ENCODE data around the gene DDT. TPM values are rescaled to one million over a fixed set of nuclear protein-coding genes. Genes with fewer than 3 reads are reported as not detected.
"Not testable (repeated sequence)": the region's sequence is repeated elsewhere in the genome, so short reads cannot be mapped to it uniquely, and the experiment has no call there.

Gene DDT
- total RNA-seq, 2 experiments from 2014 or later, result 128 to 136 TPM

GRCh38 chr22:24006207-24006913 lies 32.1 kb upstream of the DDT start:
- POLR2A ChIA-PET, result no interaction called here
- no peak overlapping the region for H3K27ac Mint-ChIP-seq
- no peak for DNase-seq
- CTCF ChIA-PET, result no interaction called here
- H3K27me3 Mint-ChIP-seq (ENCODE audit: low read depth), result peaks cover 8% of the 10 kb centered on the region
- ATAC-seq, result no peak
- peaks cover 14% of the 10 kb centered on the region for H3K4me1 Mint-ChIP-seq (ENCODE audit: low read depth)
- no peak overlapping the region for H3K4me3 Mint-ChIP-seq
- no peaks in the 10 kb centered on the region for H3K36me3 Mint-ChIP-seq (ENCODE audit: low read depth)
- H3K9me3 Mint-ChIP-seq (ENCODE audit: insufficient read depth), result no peaks in the 10 kb centered on the region

GRCh38 chr22:24005201-24005600 lies 31.0 kb upstream of the DDT start, which contains the start of gene GSTT4:
TSS of gene GSTT4 (minus strand) at chr22:24005453. CDS start at chr22:24005356, 97 bp downstream.
- Mint-ChIP-seq H3K27me3 (ENCODE audit: low read depth) (peaks cover 8% of the 10 kb centered on the region), H3K4me3 (no peak within 1 kb of the TSS), H3K36me3 (ENCODE audit: low read depth) (no peaks in the 10 kb centered on the region), H3K27ac (peak within 1 kb of the TSS; percentile 24), H3K9me3 (ENCODE audit: insufficient read depth) (no peaks in the 10 kb centered on the region), H3K4me1 (ENCODE audit: low read depth) (peaks cover 6% of the 10 kb centered on the region)
- DNase-seq (no peak), ATAC-seq (no peak)
- POLR2A ChIA-PET, result no interaction called here
- CTCF ChIA-PET, result no interaction called here

GRCh38 chr22:24003887-24004286 lies 29.6 kb upstream of the DDT start:
- CTCF ChIA-PET, result interaction anchor here (0.9 kb wide), 1 partner anchor 154 kb away, joined by 3 read pairs; no protein-coding TSS in a partner anchor

DNA sequence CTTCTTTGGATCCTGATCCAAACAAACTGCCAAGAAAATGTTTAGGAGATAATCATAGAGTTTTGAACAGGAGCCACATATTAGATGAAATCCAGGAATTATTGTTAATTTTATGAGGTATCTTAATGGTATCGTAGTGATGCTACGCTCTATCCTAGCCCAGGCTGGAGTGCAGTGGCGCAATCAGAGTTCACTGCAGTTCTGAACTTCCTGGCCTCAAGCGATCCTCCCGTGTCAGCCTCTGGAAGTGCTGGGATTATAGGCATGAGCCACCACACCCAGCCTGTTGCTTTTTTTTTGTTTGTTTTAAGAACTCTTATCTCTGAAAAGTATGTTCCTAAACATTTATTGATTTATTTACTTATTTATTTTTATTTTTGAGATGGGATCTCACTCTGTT lies 28.6 kb upstream of the DDT start:
- no peaks in the 10 kb centered on the region for H3K36me3 Mint-ChIP-seq (ENCODE audit: low read depth)
- DNase-seq, result no peak
- no peak for ATAC-seq
- peaks cover 1% of the 10 kb centered on the region for H3K4me1 Mint-ChIP-seq (ENCODE audit: low read depth)
- ChIA-PET POLR2A (interaction anchor here (0.6 kb wide), 1 partner anchor 394 kb away, joined by 4 read pairs; no protein-coding TSS in a partner anchor), CTCF (interaction anchor here (0.7 kb wide), 1 partner anchor 178 kb away, joined by 3 read pairs; no protein-coding TSS in a partner anchor)
- H3K27me3 Mint-ChIP-seq (ENCODE audit: low read depth), result peaks cover 10% of the 10 kb centered on the region
- no peak overlapping the region for H3K4me3 Mint-ChIP-seq
- H3K9me3 Mint-ChIP-seq (ENCODE audit: insufficient read depth), result no peaks in the 10 kb centered on the region
- H3K27ac Mint-ChIP-seq, result no peak overlapping the region

More at GRCh38 chr22:24003887-24004286, 29.6 kb upstream of the DDT start:
- Mint-ChIP-seq H3K27ac (no peak overlapping the region), H3K27me3 (ENCODE audit: low read depth) (peaks cover 10% of the 10 kb centered on the region), H3K36me3 (ENCODE audit: low read depth) (no peaks in the 10 kb centered on the region), H3K4me1 (ENCODE audit: low read depth) (peaks cover 1% of the 10 kb centered on the region), H3K9me3 (ENCODE audit: insufficient read depth) (no peaks in the 10 kb centered on the region), H3K4me3 (no peak overlapping the region)
- POLR2A ChIA-PET, result no interaction called here
- ATAC-seq, result no peak
- no peak for DNase-seq

- Mint-ChIP-seq H3K27ac (no peak overlapping the region), H3K36me3 (ENCODE audit: low read depth) (no peaks in the 10 kb centered on the region), H3K27me3 (ENCODE audit: low read depth) (peaks cover 14% of the 10 kb centered on the region), H3K4me3 (no peak overlapping the region), H3K4me1 (ENCODE audit: low read depth) (peaks cover 1% of the 10 kb centered on the region), H3K9me3 (ENCODE audit: insufficient read depth) (no peaks in the 10 kb centered on the region)
- ChIA-PET POLR2A (interaction anchor here (1.6 kb wide), 1 partner anchor 9 kb away, joined by 4 read pairs; the partner anchor contains the start of gene CABIN1), CTCF (no interaction called here)
- DNase-seq, result no peak
- ATAC-seq, result no peak
Observed at GRCh38 chr22:24002272-24002671, 28.0 kb upstream of the DDT start.

DNA sequence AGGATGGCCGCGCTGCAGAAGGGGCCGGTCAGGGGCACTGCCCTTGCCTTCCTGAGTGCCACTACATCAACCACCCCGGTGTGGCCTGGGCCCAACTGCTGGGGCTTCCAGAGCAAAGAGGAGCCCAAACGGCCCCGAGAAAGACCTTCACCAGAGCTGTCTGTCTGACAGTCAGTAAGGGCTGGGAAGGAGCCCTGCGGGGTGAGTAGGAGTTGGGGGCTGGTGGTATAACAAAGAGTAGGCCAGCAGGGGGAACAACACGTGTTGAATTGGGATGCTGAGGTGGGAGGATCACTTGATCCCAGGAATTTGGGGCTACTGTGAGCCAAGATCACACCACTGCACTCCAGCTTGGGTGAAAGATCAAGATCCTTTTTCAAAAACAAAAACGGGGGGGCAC lies 27.1 kb upstream of the DDT start:
- DNase-seq (no peak), ATAC-seq (no peak)
- Mint-ChIP-seq H3K36me3 (ENCODE audit: low read depth) (no peaks in the 10 kb centered on the region), H3K27ac (no peak overlapping the region), H3K27me3 (ENCODE audit: low read depth) (peaks cover 18% of the 10 kb centered on the region), H3K4me1 (ENCODE audit: low read depth) (peaks cover 1% of the 10 kb centered on the region), H3K9me3 (ENCODE audit: insufficient read depth) (no peaks in the 10 kb centered on the region), H3K4me3 (no peak overlapping the region)
- CTCF ChIA-PET, result no interaction called here
- POLR2A ChIA-PET, result interaction anchor here (1.6 kb wide), 1 partner anchor 10 kb away, joined by 4 read pairs; the partner anchor contains the start of gene CABIN1

- H3K36me3 Mint-ChIP-seq (ENCODE audit: low read depth); H3K9me3 Mint-ChIP-seq (ENCODE audit: insufficient read depth); H3K4me3 Mint-ChIP-seq; ATAC-seq; H3K27ac Mint-ChIP-seq; CTCF ChIA-PET; DNase-seq; POLR2A ChIA-PET; H3K4me1 Mint-ChIP-seq (ENCODE audit: low read depth): not testable (repeated sequence)
- peaks cover 25% of the 10 kb centered on the region for H3K27me3 Mint-ChIP-seq (ENCODE audit: low read depth)
Observed at GRCh38 chr22:23999779-24000178, 25.5 kb upstream of the DDT start.

- peaks cover 19% of the 10 kb centered on the region for H3K27me3 Mint-ChIP-seq (ENCODE audit: low read depth)
- CTCF ChIA-PET, result no interaction called here
- no peak overlapping the region for H3K27ac Mint-ChIP-seq
- POLR2A ChIA-PET, result no interaction called here
- no peak for ATAC-seq
- DNase-seq, result no peak
- H3K4me1 Mint-ChIP-seq (ENCODE audit: low read depth), result no peaks in the 10 kb centered on the region
- no peaks in the 10 kb centered on the region for H3K9me3 Mint-ChIP-seq (ENCODE audit: insufficient read depth)
- H3K36me3 Mint-ChIP-seq (ENCODE audit: low read depth), result no peaks in the 10 kb centered on the region
- H3K4me3 Mint-ChIP-seq, result no peak overlapping the region
Observed at GRCh38 chr22:23997092-23997491, 22.9 kb upstream of the DDT start.

- H3K9me3 Mint-ChIP-seq (ENCODE audit: insufficient read depth); H3K36me3 Mint-ChIP-seq (ENCODE audit: low read depth); DNase-seq; ATAC-seq; H3K4me3 Mint-ChIP-seq; H3K27ac Mint-ChIP-seq; H3K4me1 Mint-ChIP-seq (ENCODE audit: low read depth); CTCF ChIA-PET: not testable (repeated sequence)
- POLR2A ChIA-PET, result interaction anchor here (0.6 kb wide), 1 partner anchor 68 kb away, joined by 3 read pairs; no protein-coding TSS in a partner anchor
- H3K27me3 Mint-ChIP-seq (ENCODE audit: low read depth), result peaks cover 15% of the 10 kb centered on the region
Observed at GRCh38 chr22:23993581-23994177, 19.4 kb upstream of the DDT start.

- ATAC-seq; H3K4me3 Mint-ChIP-seq; H3K36me3 Mint-ChIP-seq (ENCODE audit: low read depth); H3K27ac Mint-ChIP-seq; POLR2A ChIA-PET; CTCF ChIA-PET; H3K4me1 Mint-ChIP-seq (ENCODE audit: low read depth); H3K9me3 Mint-ChIP-seq (ENCODE audit: insufficient read depth); DNase-seq: not testable (repeated sequence)
- H3K27me3 Mint-ChIP-seq (ENCODE audit: low read depth), result peaks cover 15% of the 10 kb centered on the region
Observed at GRCh38 chr22:23993080-23993479, 18.8 kb upstream of the DDT start.

- ATAC-seq; H3K4me3 Mint-ChIP-seq; H3K4me1 Mint-ChIP-seq (ENCODE audit: low read depth); POLR2A ChIA-PET; DNase-seq; H3K36me3 Mint-ChIP-seq (ENCODE audit: low read depth); H3K27me3 Mint-ChIP-seq (ENCODE audit: low read depth); H3K27ac Mint-ChIP-seq; H3K9me3 Mint-ChIP-seq (ENCODE audit: insufficient read depth); CTCF ChIA-PET: not testable (repeated sequence)
Observed at GRCh38 chr22:23989583-23990244, 15.5 kb upstream of the DDT start.

GRCh38 chr22:23986538-23987178 lies 12.4 kb upstream of the DDT start:
- POLR2A ChIA-PET; H3K36me3 Mint-ChIP-seq (ENCODE audit: low read depth); ATAC-seq; H3K27ac Mint-ChIP-seq; DNase-seq; CTCF ChIA-PET; H3K27me3 Mint-ChIP-seq (ENCODE audit: low read depth); H3K4me1 Mint-ChIP-seq (ENCODE audit: low read depth); H3K4me3 Mint-ChIP-seq; H3K9me3 Mint-ChIP-seq (ENCODE audit: insufficient read depth): not testable (repeated sequence)

Data from activated CD8-positive, alpha-beta T cell treated with anti-CD3 and anti-CD28 coated beads, Interleukin-2, amount 10 ng/mL, durations not matched to agents 7 days and 5 days (primary cell).